Gastroesophageal sphincter (tissue), 4 donors: ENCODE data around the gene SHLD1. TPM values are rescaled to one million over a fixed set of nuclear protein-coding genes. Genes with fewer than 3 reads are reported as not detected.
"Not testable (repeated sequence)": the region's sequence is repeated elsewhere in the genome, so short reads cannot be mapped to it uniquely, and the experiment has no call there.

Experiments used
- ATAC-seq: fragments of 150-250 bp; one replicate; pipeline ENCODE4 v1.9.1; 2016; ENCODE audit warnings: mild to moderate bottlenecking, moderate library complexity
- H3K27ac ChIP-seq, 4 donors: fragments of 200-600 bp; sonication (generic) in 3 of 4; 1 replicate in 3 of 4; 2 replicates in 1 of 4; pipeline ENCODE4 v1.5.1; 2016 to 2019
- H3K27me3 ChIP-seq: fragments of 200-600 bp; sonication (generic); one replicate; pipeline ENCODE4 v1.5.1; 2019
- H3K36me3 ChIP-seq, 2 donors: fragments of 200-600 bp; sonication (generic); one replicate each; pipeline ENCODE4 v1.5.1; 2019; ENCODE audit warnings: control low read depth in 1 of 2
- H3K4me1 ChIP-seq, 3 donors: fragments of 200-600 bp; sonication (generic); 1 replicate in 2 of 3; 2 replicates in 1 of 3; pipeline ENCODE4 v1.5.1; 2016 to 2019; ENCODE audit warnings: control low read depth in 2 of 3
- H3K4me3 ChIP-seq, 2 donors: fragments of 200-600 bp; sonication (generic); one replicate each; pipeline ENCODE4 v1.5.1; 2019; ENCODE audit warnings: mild to moderate bottlenecking in 1 of 2, moderate library complexity in 1 of 2
- H3K9me3 ChIP-seq, 3 donors: fragments of 200-600 bp; sonication (generic); one replicate each; pipeline ENCODE4 v1.5.1; 2017 to 2019; ENCODE audit warnings: control low read depth in 2 of 3
- CTCF ChIP-seq, 4 experiments: fragments of 200-600 bp in 2 of 4; fragments of 450-650 bp in 2 of 4; sonication (generic) in 1 of 4; IDR thresholded peaks; one replicate each; pipeline ENCODE4 v1.5.1; 2017 to 2019; ENCODE audit warnings: antibody characterized with exemption in 4 of 4, mild to moderate bottlenecking in 2 of 4, moderate library complexity in 2 of 4
- EP300 ChIP-seq: sonication (generic); formaldehyde crosslinking; IDR thresholded peaks from one replicate; pipeline ENCODE4 v1.6.1; 2017; ENCODE audit warnings: antibody characterized with exemption, mild to moderate bottlenecking
- POLR2A ChIP-seq, 2 donors: fragments of 450-650 bp; IDR thresholded peaks; one replicate each; pipeline ENCODE4 v1.6.1; 2017; ENCODE audit warnings: antibody characterized with exemption in 2 of 2, mild to moderate bottlenecking in 2 of 2, moderate library complexity in 1 of 2
- POLR2AphosphoS5 ChIP-seq: sonication (generic); formaldehyde crosslinking; IDR thresholded peaks from one replicate; pipeline ENCODE4 v1.6.1; 2017; ENCODE audit warnings: antibody characterized with exemption
- WGBS, 2 donors: methylation state at CpG; one replicate each; pipeline ENCODE4 v1.1.5; 2018; ENCODE audit warnings: low coverage in 1 of 2; 5-methylcytosine and 5-hydroxymethylcytosine counted together
- total RNA-seq, 4 donors: library from RNA; depleted of rRNA; stranded (reverse); fragments of >200 nt; gene quantifications; one replicate each; pipeline ENCODE4 v1.1.0, GENCODE V29; 2016

Gene SHLD1
- total RNA-seq, 4 donors from 2014 or later, result 0.93 to 3.3 (median 2.1) TPM

- Histone ChIP-seq H3K4me3 (no peak overlapping the region), H3K4me1 (peaks cover 0 to 20% (median 0%) of the 10 kb centered on the region in 3 donors), H3K27me3 (no peaks in the 10 kb centered on the region), H3K9me3 (peaks cover 0 to 7% (median 0%) of the 10 kb centered on the region in 3 donors), H3K27ac (no peak overlapping the region), H3K36me3 (no peaks in the 10 kb centered on the region)
- WGBS, 2 donors, result 53 to 62% methylated on average over 3 to 6 of the region's 6 CpGs
- TF ChIP-seq CTCF (IDR thresholded peaks at IDR 0.05), result no peak
- TF ChIP-seq EP300, result no peak
- no peak for TF ChIP-seq POLR2AphosphoS5
- TF ChIP-seq POLR2A (IDR thresholded peaks at IDR 0.05), result no peak
- no peak for ATAC-seq
Observed at GRCh38 chr20:5719861-5720403, 30.3 kb upstream of the SHLD1 start.

GRCh38 chr20:5720696-5721095 lies 29.5 kb upstream of the SHLD1 start:
- Histone ChIP-seq H3K4me1 (peaks cover 0 to 20% (median 0%) of the 10 kb centered on the region in 3 donors), H3K9me3 (peaks cover 0 to under 1% (median 0%) of the 10 kb centered on the region in 3 donors), H3K27me3 (no peaks in the 10 kb centered on the region), H3K4me3 (no peak overlapping the region), H3K27ac (no peak overlapping the region), H3K36me3 (no peaks in the 10 kb centered on the region)
- TF ChIP-seq CTCF (IDR thresholded peaks at IDR 0.05) (no peak), POLR2AphosphoS5 (no peak), POLR2A (IDR thresholded peaks at IDR 0.05) (no peak), EP300 (no peak)
- ATAC-seq, result no peak
- 48 to 52% methylated on average over 5 of the region's 5 CpGs for WGBS, 2 donors

- not testable (repeated sequence) for H3K27me3 ChIP-seq, ATAC-seq, H3K9me3 ChIP-seq, H3K36me3 ChIP-seq, H3K27ac ChIP-seq, H3K4me3 ChIP-seq
- peaks cover 0 to 20% (median 0%) of the 10 kb centered on the region in 3 donors for H3K4me1 ChIP-seq
- WGBS, 2 donors, result 97 to 100% methylated on average over 2 to 6 of the region's 6 CpGs
Observed at GRCh38 chr20:5721356-5721755, 28.8 kb upstream of the SHLD1 start.

- no peak for TF ChIP-seq EP300
- no peak for TF ChIP-seq POLR2AphosphoS5
- no peak for TF ChIP-seq POLR2A (IDR thresholded peaks at IDR 0.05)
- no peak for TF ChIP-seq CTCF (IDR thresholded peaks at IDR 0.05)
- Histone ChIP-seq H3K4me1 (peaks cover 0 to 19% (median 0%) of the 10 kb centered on the region in 3 donors), H3K9me3 (no peaks in the 10 kb centered on the region), H3K27me3 (no peaks in the 10 kb centered on the region), H3K4me3 (no peak overlapping the region), H3K36me3 (no peaks in the 10 kb centered on the region), H3K27ac (no peak overlapping the region)
- 64 to 90% methylated on average over 2 to 7 of the region's 9 CpGs for WGBS, 2 donors
- no peak for ATAC-seq
Observed at GRCh38 chr20:5722927-5723326, 27.3 kb upstream of the SHLD1 start.

- not testable (repeated sequence) for H3K4me3 ChIP-seq, H3K27me3 ChIP-seq, H3K9me3 ChIP-seq, H3K27ac ChIP-seq, ATAC-seq, H3K36me3 ChIP-seq, H3K4me1 ChIP-seq
- WGBS, 2 donors, result 77 to 95% methylated on average over 3 of the region's 3 CpGs
Observed at GRCh38 chr20:5725183-5725463, 25.1 kb upstream of the SHLD1 start.

- WGBS, 2 donors, result 76 to 87% methylated on average over 3 to 5 of the region's 5 CpGs
Observed at GRCh38 chr20:5727018-5727515, 23.1 kb upstream of the SHLD1 start.

More at GRCh38 chr20:5727018-5727515, 23.1 kb upstream of the SHLD1 start:
- Histone ChIP-seq H3K27me3 (no peaks in the 10 kb centered on the region), H3K27ac (no peak overlapping the region), H3K4me1 (peaks cover 0 to 29% (median under 1%) of the 10 kb centered on the region in 3 donors), H3K4me3 (no peak overlapping the region), H3K9me3 (no peaks in the 10 kb centered on the region), H3K36me3 (no peaks in the 10 kb centered on the region)
- TF ChIP-seq POLR2A (IDR thresholded peaks at IDR 0.05), result no peak
- TF ChIP-seq POLR2AphosphoS5, result no peak
- no peak for TF ChIP-seq CTCF (IDR thresholded peaks at IDR 0.05)
- no peak for TF ChIP-seq EP300
- no peak for ATAC-seq
